B cell (primary cell): Measurements from ENCODE around the gene F8.

Experiments used
- EZH2 ChIP-seq: IDR thresholded peaks from 2 replicates; pipeline ENCODE4 v1.6.1; 2012; ENCODE audit warnings: borderline replicate concordance, low read depth, mild to moderate bottlenecking, moderate library complexity, low read length; ENCODE audit not compliant: insufficient read depth, poor library complexity, severe bottlenecking
- TF ChIP-seq, protein P1 (sequence below): fragments of 200-600 bp; IDR thresholded peaks from one replicate; pipeline ENCODE4 v1.8.0; 2022; ENCODE audit warnings: antibody characterized with exemption, mild to moderate bottlenecking

DNA sequence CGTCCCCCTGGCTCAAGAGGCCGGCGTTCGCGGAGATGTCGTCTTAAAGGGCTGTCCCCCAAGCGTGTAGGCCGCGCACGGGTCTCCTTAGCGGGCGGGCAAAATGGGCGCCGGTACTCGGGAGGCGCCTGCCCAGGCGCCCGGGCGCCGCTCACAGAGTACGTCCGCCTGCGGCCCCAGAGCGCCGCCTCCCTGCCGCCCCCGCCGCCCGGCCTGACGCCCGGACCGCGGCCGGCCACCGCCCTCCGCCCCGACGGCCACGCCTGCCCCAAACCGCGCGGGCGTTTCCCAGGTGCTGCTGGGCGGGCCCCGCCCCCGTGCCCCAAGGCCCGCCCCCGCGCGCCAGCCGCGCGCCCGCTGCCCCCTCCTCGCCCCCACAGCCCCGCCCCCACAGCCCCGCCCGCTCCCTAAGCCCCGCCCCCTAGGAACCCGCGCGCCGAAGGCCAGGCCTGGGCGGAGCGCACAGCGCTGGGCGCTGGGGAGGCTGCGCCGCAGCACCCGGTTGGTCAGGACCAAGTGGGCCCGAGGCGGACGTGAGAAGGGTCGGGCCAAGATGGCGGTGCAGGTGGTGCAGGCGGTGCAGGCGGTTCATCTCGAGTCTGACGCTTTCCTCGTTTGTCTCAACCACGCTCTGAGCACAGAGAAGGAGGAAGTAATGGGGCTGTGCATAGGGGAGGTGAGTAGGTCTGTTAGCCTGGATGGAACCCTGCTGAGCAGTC lies 48.6 kb upstream of the F8 start, which contains the start of the genes BRCC3, CMC4 and MTCP1:
- TF ChIP-seq, protein P1, sequence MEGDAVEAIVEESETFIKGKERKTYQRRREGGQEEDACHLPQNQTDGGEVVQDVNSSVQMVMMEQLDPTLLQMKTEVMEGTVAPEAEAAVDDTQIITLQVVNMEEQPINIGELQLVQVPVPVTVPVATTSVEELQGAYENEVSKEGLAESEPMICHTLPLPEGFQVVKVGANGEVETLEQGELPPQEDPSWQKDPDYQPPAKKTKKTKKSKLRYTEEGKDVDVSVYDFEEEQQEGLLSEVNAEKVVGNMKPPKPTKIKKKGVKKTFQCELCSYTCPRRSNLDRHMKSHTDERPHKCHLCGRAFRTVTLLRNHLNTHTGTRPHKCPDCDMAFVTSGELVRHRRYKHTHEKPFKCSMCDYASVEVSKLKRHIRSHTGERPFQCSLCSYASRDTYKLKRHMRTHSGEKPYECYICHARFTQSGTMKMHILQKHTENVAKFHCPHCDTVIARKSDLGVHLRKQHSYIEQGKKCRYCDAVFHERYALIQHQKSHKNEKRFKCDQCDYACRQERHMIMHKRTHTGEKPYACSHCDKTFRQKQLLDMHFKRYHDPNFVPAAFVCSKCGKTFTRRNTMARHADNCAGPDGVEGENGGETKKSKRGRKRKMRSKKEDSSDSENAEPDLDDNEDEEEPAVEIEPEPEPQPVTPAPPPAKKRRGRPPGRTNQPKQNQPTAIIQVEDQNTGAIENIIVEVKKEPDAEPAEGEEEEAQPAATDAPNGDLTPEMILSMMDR: no peak
- no peak for TF ChIP-seq EZH2
